Measurements from ENCODE around the gene GCDH.
"Not testable (repeated sequence)": the region's sequence is repeated elsewhere in the genome, so short reads cannot be mapped to it uniquely, and the experiment has no call there.

The GCDH gene

GRCh38 chr19:12890787-12891552 is at the start of gene GCDH:
TSS of gene GCDH (plus strand) at chr19:12891160. CDS start at chr19:12891305, 145 bp downstream.
- DNase-seq: peak; percentile 88

GRCh38 chr19:12842511-12842910 is 48.4 kb upstream of the GCDH start:
- DNase-seq: no peak

GRCh38 chr19:12843328-12843727 is 47.6 kb upstream of the GCDH start:
- DNase-seq: no peak

DNA sequence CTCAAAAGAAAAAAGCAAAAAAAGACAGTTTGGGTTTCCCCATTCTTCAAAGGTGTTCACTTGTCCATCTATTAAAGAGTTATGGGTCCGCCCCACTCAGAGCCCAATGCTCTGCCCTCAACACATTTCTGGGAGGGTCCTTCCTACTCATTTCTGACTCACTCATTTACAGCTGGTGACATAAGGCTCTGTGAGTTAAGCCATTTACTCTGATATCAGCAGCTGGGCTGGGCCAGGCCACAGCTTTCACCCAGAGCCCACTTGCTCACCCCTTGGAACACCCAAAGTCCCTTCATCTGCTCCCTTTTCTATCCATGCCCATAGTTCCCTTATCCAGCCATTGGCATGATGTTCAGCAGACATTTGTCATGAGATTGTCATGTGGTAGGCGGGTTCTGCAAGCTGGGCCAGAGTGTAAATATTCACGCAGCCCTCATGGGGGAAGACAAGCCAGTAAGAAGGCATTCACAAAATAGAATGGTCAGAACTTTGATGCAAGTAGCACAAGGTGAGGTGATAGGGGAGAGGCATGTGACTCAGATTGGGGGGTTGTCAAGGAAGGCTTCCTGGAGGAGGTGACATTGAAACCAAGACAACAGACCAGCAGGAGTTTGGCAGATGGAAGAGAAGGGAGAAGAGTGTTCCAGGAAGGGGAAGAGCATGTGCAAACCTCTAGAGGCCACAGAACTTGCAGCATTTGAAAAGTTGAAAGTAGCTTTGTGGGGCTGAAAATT is 46.8 kb upstream of the GCDH start:
- DNase-seq: no peak

GRCh38 chr19:12846613-12847012 is 44.3 kb upstream of the GCDH start:
- not testable (repeated sequence) for DNase-seq

DNA sequence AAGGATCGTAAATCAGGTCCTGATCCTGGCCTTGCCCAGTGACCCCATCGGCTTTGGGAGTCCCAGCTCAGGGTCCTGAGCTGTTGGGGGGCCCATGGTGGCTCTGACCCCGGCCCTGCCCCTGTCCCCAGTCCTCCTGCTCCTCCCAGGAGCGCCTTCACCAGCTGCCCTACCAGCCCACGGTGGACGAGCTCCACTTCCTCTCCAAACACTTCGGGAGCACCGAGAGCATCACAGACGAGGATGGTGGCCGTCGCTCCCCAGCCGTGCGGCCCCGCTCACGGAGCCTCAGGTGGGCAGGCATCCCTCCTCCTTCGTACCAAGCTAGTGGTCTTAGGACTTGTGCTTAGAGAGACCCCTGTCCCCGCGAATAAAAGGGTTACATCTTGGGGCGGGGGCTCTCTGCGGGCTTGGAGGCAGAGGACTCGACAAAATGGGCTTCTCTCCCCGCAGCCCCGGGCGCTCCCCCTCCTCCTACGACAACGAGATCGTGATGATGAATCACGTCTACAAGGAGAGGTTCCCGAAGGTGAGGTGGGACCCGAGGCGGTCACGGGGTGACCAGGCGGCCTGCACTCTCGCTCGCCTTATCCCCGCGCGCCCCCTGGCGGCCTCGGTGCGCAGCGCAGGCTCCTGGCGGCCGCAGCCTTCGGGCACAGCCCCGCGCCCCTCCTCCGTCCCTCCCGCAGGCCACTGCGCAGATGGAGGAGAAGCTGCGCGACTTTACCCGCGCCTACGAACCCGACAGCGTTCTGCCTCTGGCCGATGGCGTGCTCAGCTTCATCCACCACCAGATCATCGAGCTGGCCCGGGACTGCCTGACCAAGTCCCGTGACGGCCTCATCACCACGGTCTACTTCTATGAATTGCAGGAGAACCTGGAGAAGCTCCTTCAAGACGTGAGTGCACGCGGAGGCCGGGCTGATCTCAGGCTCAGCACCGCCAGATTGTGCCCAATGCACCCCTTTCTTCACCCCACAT is 43.5 kb upstream of the GCDH start:
- DNase-seq: peak; percentile 25

DNA sequence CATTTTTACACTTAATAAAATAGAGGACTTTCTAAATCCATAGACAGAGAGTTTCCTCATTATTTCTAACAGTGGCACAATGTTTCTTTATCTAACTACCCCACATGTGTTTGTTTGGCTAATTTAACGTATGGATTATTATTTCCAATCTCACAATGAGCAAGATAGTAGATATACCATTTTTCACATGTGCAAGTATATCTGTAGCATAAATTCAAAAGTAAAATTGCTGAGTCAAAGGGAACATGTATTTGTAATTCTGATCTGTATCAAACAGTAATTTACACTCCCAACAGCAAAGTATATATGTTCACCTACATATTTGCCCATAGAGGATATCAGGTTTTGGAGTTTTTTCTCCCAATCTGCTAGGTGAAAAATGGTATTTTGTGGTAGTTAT is 34.3 kb upstream of the GCDH start:
- no peak for DNase-seq

GRCh38 chr19:12858041-12858928 is 32.7 kb upstream of the GCDH start:
- no peak for DNase-seq

DNA sequence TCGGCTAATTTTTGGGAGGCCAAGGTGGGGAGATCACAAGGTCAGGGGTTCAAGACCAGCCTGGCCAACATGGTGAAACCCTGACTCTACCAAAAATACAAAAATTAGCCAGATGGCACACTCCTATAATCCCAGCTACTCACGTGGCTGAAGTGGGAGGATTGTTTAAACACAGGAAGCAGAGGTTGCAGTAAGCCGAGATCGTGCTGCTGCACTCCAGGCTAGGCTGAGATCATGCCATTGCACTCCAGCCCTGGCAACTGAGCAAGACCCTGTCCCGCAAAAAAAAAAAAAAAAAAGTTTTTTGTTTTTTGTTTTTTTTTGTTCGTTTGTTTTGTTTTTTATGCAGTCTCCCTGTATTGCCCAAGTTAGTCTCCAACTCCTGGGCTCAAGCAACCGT is 31.4 kb upstream of the GCDH start:
- no peak for DNase-seq

DNA sequence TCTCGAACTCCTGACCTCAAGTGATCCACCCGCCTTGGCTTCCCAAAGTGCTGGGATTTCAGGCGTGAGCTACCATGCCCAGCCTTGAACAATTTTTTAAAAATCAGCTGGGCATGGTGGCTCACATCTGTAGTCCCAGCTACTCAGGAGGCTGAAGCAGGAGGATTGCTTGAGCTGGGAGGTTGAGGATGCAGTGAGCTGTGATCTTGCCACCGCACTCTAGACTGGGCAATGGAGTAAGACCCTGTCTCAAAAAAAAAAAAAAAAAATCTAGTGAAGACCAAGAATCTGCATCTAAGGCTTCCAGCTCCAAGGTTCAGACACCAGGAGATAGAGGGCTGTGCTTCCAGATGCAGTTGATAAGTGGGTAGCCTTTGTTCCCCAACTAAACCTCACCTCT is 26.8 kb upstream of the GCDH start:
- DNase-seq: no peak

- no peak for DNase-seq
Observed at GRCh38 chr19:12864721-12865715, 25.9 kb upstream of the GCDH start.

GRCh38 chr19:12865746-12866415 is 25.1 kb upstream of the GCDH start:
- DNase-seq: no peak

DNA sequence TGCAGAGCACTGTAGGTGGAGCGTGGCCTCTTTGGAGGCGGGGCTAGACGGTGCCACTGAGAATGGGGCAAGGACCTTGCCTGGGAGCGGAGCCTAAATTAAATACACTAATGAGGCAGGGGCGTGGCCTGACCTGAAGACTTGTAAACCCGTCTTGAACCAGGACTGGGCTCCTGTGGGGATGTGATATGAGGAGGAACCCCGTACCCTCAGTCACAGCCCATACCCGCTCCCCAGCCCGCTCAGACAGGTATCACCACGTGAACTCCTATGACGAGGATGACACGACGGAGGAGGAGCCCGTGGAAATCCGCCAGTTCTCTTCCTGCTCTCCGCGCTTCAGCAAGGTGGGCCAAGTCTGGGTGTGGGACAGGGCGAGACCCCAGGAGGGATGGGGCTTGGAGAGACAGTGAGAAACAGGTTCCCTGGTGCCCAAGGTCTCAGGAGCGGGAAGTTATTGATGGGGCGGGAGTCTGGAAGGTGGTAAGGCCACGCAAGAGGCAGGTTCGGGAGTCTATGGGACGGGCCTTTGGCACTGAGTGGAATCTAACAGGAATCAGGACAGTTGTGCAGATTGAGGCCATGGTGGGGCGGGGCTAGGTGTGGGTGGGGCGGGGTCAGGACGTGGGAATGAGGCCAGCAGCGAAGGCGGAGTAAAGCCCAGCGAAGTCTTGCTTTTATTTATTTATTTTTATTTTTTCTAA is 24.4 kb upstream of the GCDH start:
- DNase-seq: no peak

DNA sequence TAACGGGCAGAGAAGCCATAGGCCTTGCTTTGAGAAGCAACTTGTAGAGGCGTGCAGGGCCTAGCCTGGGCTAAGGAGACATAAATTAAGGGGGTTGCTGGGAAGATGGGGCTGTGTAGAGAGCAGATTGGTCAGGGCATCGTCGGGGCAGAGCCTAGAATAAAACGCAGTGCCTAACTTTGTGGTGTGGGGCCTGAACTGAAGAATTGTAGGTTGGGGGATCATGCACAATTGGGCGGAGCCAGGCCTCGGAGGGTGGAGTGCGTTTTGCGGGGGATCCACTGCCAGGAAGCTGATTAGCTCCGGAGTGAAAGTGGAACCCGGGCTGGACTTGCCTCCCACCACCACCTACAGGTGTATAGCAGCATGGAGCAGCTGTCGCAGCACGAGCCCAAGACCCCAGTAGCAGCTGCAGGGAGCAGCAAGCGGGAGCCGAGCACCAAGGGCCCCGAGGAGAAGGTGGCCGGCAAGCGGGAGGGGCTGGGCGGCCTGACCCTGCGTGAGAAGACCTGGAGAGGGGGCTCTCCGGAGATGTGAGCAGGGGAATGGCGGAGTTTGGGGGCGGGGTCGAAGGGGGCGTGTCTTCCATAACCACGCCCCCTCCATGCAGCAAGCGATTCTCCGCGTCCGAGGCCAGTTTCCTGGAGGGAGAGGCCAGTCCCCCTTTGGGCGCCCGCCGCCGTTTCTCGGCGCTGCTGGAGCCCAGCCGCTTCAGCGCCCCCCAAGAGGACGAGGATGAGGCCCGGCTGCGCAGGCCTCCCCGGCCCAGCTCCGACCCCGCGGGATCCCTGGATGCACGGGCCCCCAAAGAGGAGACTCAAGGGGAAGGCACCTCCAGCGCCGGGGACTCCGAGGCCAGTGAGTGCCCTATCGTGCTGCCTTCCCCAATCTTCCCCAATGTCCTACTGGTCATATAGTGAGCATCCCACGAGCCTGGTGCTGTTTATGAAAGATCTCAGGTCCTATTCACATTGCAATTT is 23.6 kb upstream of the GCDH start:
- no peak for DNase-seq

GRCh38 chr19:12868540-12869112 is 22.3 kb upstream of the GCDH start:
- DNase-seq: no peak

DNA sequence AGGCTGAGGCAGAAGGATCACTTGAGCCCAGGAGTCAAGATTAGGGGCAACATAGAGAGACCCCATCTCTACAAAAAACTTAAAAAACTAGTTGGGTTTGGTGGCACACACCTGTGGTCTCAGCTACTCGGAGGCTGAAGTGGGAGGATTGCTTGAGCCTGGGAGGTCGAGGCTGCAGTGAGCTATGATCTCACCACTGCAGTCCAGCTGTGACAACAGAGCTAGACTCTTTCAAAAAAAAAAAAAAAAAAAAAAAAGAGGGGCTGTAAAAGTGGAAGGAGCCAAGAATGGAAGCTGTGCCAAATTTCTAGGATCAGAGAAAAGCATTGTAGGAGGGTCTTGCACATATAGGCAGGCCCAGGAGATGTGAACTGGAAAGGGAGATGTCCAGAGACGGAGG is 19.3 kb upstream of the GCDH start:
- no peak for DNase-seq

DNA sequence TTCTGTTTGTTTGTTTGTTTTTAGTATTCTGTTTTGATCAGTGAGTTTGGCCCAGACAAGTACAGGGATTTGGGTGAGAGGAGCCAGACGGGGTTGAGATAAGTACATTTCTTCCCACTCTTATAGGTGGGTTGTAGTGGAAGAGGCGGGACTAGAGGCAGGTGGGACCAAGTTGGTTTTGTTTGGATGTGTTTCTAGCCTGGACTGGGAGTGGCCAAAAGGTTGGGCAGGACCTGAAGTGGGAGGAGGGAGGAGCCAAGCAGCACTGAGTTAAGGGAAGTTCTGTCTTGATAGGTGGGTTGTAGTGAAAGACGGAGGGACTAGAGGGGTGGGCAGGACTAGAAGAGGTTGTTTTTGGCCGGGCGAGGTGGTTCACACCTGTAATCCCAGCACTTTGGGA is 18.7 kb upstream of the GCDH start:
- DNase-seq: no peak

All from NCI-H345 (cell line).